Activated T-cell treated with anti-CD3 and anti-CD28 coated beads, Interleukin-2, amount 50 U/mL, for 4 hours (primary cell): ENCODE results near the gene LRG1. TPM values are rescaled to one million over a fixed set of nuclear protein-coding genes. Genes with fewer than 3 reads are reported as not detected.

Experiments used
- ATAC-seq, 2 donors: fragments of 200-7000 bp; cut with Tn5 transposase; one replicate each; pipeline ENCODE4 v1.10.0; 2021
- DNase-seq: peaks from one replicate; pipeline ENCODE4 v3.0.0-alpha.2; 2020
- H3K27me3 Mint-ChIP-seq: one replicate; pipeline ENCODE4 v1.8.0; 2021; ENCODE audit warnings: low read depth, mixed read lengths
- H3K36me3 Mint-ChIP-seq: one replicate; pipeline ENCODE4 v1.8.0; 2022; ENCODE audit warnings: mixed read lengths; ENCODE audit not compliant: insufficient read depth
- H3K4me1 Mint-ChIP-seq: one replicate; pipeline ENCODE4 v1.8.0; 2021; ENCODE audit warnings: low read depth, mixed read lengths
- H3K4me3 Mint-ChIP-seq: one replicate; pipeline ENCODE4 v1.8.0; 2021; ENCODE audit warnings: mild to moderate bottlenecking, moderate library complexity, mixed read lengths
- H3K9me3 Mint-ChIP-seq: one replicate; pipeline ENCODE4 v1.8.0; 2021; ENCODE audit warnings: mixed read lengths
- total RNA-seq, 3 donors: library from RNA; stranded (reverse); gene quantifications; one replicate each; pipeline ENCODE4 v1.2.1, GENCODE V29; 2021

LRG1 gene
- total RNA-seq, 3 donors from 2014 or later, result 0.08 to 0.24 (median 0.15) TPM

- Mint-ChIP-seq H3K27me3 (peaks cover 13% of the 10 kb centered on the region), H3K4me1 (no peaks in the 10 kb centered on the region), H3K36me3 (no peaks in the 10 kb centered on the region), H3K9me3 (no peaks in the 10 kb centered on the region), H3K4me3 (no peak overlapping the region)
- ATAC-seq (no peak), DNase-seq (no peak)
These were observed 20.7 kb downstream of the LRG1 start for GRCh38 chr19:4519172-4519496.

- H3K4me3 Mint-ChIP-seq, result no peak within 1 kb of the TSS
- H3K4me1 Mint-ChIP-seq, result no peaks in the 10 kb centered on the region
- H3K36me3 Mint-ChIP-seq, result no peaks in the 10 kb centered on the region
- peaks cover 13% of the 10 kb centered on the region for H3K27me3 Mint-ChIP-seq
- no peak for ATAC-seq
- no peaks in the 10 kb centered on the region for H3K9me3 Mint-ChIP-seq
- DNase-seq, result no peak
These were observed 21.3 kb downstream of the LRG1 start, which contains the start of gene PLIN4 for GRCh38 chr19:4518345-4519171. Gene PLIN4 (minus strand): TSS chr19:4518486. CDS start chr19:4518272, 214 bp downstream.

GRCh38 chr19:4517451-4518057 lies 22.3 kb downstream of the LRG1 start:
- no peaks in the 10 kb centered on the region for H3K4me1 Mint-ChIP-seq
- peaks cover 13% of the 10 kb centered on the region for H3K27me3 Mint-ChIP-seq
- H3K4me3 Mint-ChIP-seq, result no peak overlapping the region
- no peaks in the 10 kb centered on the region for H3K9me3 Mint-ChIP-seq
- DNase-seq, result no peak
- no peaks in the 10 kb centered on the region for H3K36me3 Mint-ChIP-seq
- no peak for ATAC-seq

- no peak for DNase-seq
- Mint-ChIP-seq H3K9me3 (no peaks in the 10 kb centered on the region), H3K36me3 (no peaks in the 10 kb centered on the region), H3K27me3 (peaks cover 13% of the 10 kb centered on the region), H3K4me3 (no peak overlapping the region), H3K4me1 (no peaks in the 10 kb centered on the region)
- ATAC-seq, result no peak
These were observed 22.9 kb downstream of the LRG1 start for GRCh38 chr19:4516939-4517300.

- Mint-ChIP-seq H3K4me1 (no peaks in the 10 kb centered on the region), H3K27me3 (peaks cover 8% of the 10 kb centered on the region), H3K4me3 (no peak overlapping the region), H3K36me3 (no peaks in the 10 kb centered on the region), H3K9me3 (no peaks in the 10 kb centered on the region)
- no peak for DNase-seq
- no peak for ATAC-seq
These were observed 23.5 kb downstream of the LRG1 start for GRCh38 chr19:4516199-4516938.

- Mint-ChIP-seq H3K9me3 (no peaks in the 10 kb centered on the region), H3K4me3 (no peak overlapping the region), H3K36me3 (no peaks in the 10 kb centered on the region), H3K4me1 (no peaks in the 10 kb centered on the region), H3K27me3 (peaks cover 5% of the 10 kb centered on the region)
- DNase-seq, result no peak
- no peak for ATAC-seq
These were observed 24.1 kb downstream of the LRG1 start for GRCh38 chr19:4515732-4516131.

- no peaks in the 10 kb centered on the region for H3K9me3 Mint-ChIP-seq
- DNase-seq (no peak), ATAC-seq (no peak)
- H3K27me3 Mint-ChIP-seq, result peaks cover 2% of the 10 kb centered on the region
- H3K4me3 Mint-ChIP-seq, result no peak overlapping the region
- H3K4me1 Mint-ChIP-seq, result no peaks in the 10 kb centered on the region
- no peaks in the 10 kb centered on the region for H3K36me3 Mint-ChIP-seq
These were observed 26.6 kb downstream of the LRG1 start for GRCh38 chr19:4513248-4513647.

- Mint-ChIP-seq H3K4me1 (no peaks in the 10 kb centered on the region), H3K4me3 (no peak overlapping the region), H3K36me3 (no peaks in the 10 kb centered on the region), H3K27me3 (peaks cover 2% of the 10 kb centered on the region), H3K9me3 (no peaks in the 10 kb centered on the region)
- DNase-seq, result no peak
- ATAC-seq, result no peak
These were observed 27.8 kb downstream of the LRG1 start for GRCh38 chr19:4512070-4512469.

- no peaks in the 10 kb centered on the region for H3K36me3 Mint-ChIP-seq
These were observed 28.4 kb downstream of the LRG1 start for GRCh38 chr19:4511300-4512054.

GRCh38 chr19:4510435-4511255 lies 29.2 kb downstream of the LRG1 start:
- DNase-seq, result no peak
- H3K4me3 Mint-ChIP-seq, result no peak overlapping the region
- no peak for ATAC-seq
- H3K27me3 Mint-ChIP-seq, result peaks cover 2% of the 10 kb centered on the region
- H3K9me3 Mint-ChIP-seq, result no peaks in the 10 kb centered on the region
- peaks cover 3% of the 10 kb centered on the region for H3K36me3 Mint-ChIP-seq
- no peaks in the 10 kb centered on the region for H3K4me1 Mint-ChIP-seq

More at GRCh38 chr19:4511300-4512054, 28.4 kb downstream of the LRG1 start:
- H3K9me3 Mint-ChIP-seq, result no peaks in the 10 kb centered on the region
- H3K4me1 Mint-ChIP-seq, result no peaks in the 10 kb centered on the region
- no peak overlapping the region for H3K4me3 Mint-ChIP-seq
- DNase-seq (no peak), ATAC-seq (no peak)
- H3K27me3 Mint-ChIP-seq, result peaks cover 2% of the 10 kb centered on the region

- Mint-ChIP-seq H3K27me3 (no peaks in the 10 kb centered on the region), H3K4me3 (no peak overlapping the region), H3K4me1 (no peaks in the 10 kb centered on the region), H3K9me3 (no peaks in the 10 kb centered on the region), H3K36me3 (peaks cover 3% of the 10 kb centered on the region)
- ATAC-seq (no peak), DNase-seq (no peak)
These were observed 31.1 kb downstream of the LRG1 start for GRCh38 chr19:4508698-4509097.

GRCh38 chr19:4507804-4508203 lies 32.0 kb downstream of the LRG1 start:
- H3K36me3 Mint-ChIP-seq, result peaks cover 3% of the 10 kb centered on the region
- no peaks in the 10 kb centered on the region for H3K27me3 Mint-ChIP-seq
- H3K4me3 Mint-ChIP-seq, result no peak overlapping the region
- DNase-seq, result no peak
- no peaks in the 10 kb centered on the region for H3K9me3 Mint-ChIP-seq
- no peaks in the 10 kb centered on the region for H3K4me1 Mint-ChIP-seq
- ATAC-seq, result no peak

GRCh38 chr19:4507150-4507452 lies 32.7 kb downstream of the LRG1 start:
- Mint-ChIP-seq H3K9me3 (no peaks in the 10 kb centered on the region), H3K4me3 (no peak overlapping the region), H3K36me3 (peaks cover 3% of the 10 kb centered on the region), H3K4me1 (no peaks in the 10 kb centered on the region), H3K27me3 (no peaks in the 10 kb centered on the region)
- DNase-seq, result no peak
- ATAC-seq, result no peak
